ENCODE data around the gene QPCT. TPM values are rescaled to one million over a fixed set of nuclear protein-coding genes. Genes with fewer than 3 reads are reported as not detected.

Gene QPCT
- polyA plus RNA-seq, 1 experiment: 15.9 TPM

GRCh38 chr2:37394796-37395555 lies 50.5 kb downstream of the QPCT start:
- ChIA-PET POLR2A (no interaction called here), CTCF (interaction anchor here (0.8 to 5.3 kb wide), 29 partner anchors 8 to 880 kb away, joined by 3 to 59 read pairs (median 4); no protein-coding TSS in a partner anchor)
- no peak overlapping the region for H3K4me3 ChIP-seq (ENCODE audit: low read depth, low read length)
- no peak for DNase-seq (ENCODE audit: low read depth)
- TF ChIP-seq, protein P1, sequence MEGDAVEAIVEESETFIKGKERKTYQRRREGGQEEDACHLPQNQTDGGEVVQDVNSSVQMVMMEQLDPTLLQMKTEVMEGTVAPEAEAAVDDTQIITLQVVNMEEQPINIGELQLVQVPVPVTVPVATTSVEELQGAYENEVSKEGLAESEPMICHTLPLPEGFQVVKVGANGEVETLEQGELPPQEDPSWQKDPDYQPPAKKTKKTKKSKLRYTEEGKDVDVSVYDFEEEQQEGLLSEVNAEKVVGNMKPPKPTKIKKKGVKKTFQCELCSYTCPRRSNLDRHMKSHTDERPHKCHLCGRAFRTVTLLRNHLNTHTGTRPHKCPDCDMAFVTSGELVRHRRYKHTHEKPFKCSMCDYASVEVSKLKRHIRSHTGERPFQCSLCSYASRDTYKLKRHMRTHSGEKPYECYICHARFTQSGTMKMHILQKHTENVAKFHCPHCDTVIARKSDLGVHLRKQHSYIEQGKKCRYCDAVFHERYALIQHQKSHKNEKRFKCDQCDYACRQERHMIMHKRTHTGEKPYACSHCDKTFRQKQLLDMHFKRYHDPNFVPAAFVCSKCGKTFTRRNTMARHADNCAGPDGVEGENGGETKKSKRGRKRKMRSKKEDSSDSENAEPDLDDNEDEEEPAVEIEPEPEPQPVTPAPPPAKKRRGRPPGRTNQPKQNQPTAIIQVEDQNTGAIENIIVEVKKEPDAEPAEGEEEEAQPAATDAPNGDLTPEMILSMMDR (IDR thresholded peaks at IDR 0.05; ENCODE audit: insufficient read depth, low read depth, low read length): no peak
- no peaks in the 10 kb centered on the region; the same call in 1 of the 2 replicates for H3K27me3 ChIP-seq (ENCODE audit: control insufficient read depth, insufficient read depth, low read length)
- H3K36me3 ChIP-seq (ENCODE audit: control insufficient read depth, insufficient read depth, low read length): no peaks in the 10 kb centered on the region

GRCh38 chr2:37396890-37397565 lies 52.6 kb downstream of the QPCT start:
- POLR2A ChIA-PET: no interaction called here
- TF ChIP-seq, protein P1 (IDR thresholded peaks at IDR 0.05; ENCODE audit: insufficient read depth, low read depth, low read length): no peak
- H3K36me3 ChIP-seq (ENCODE audit: control insufficient read depth, insufficient read depth, low read length): no peaks in the 10 kb centered on the region
- CTCF ChIA-PET: interaction anchor here (0.7 to 5.3 kb wide), 22 partner anchors 10 to 878 kb away, joined by 3 to 59 read pairs (median 4); no protein-coding TSS in a partner anchor
- H3K4me3 ChIP-seq (ENCODE audit: low read depth, low read length): no peak overlapping the region
- no peaks in the 10 kb centered on the region; the same call in 1 of the 2 replicates for H3K27me3 ChIP-seq (ENCODE audit: control insufficient read depth, insufficient read depth, low read length)
- DNase-seq (ENCODE audit: low read depth): no peak

GRCh38 chr2:37398990-37399389 lies 54.6 kb downstream of the QPCT start:
- Histone ChIP-seq H3K4me3 (ENCODE audit: low read depth, low read length) (no peak overlapping the region), H3K36me3 (ENCODE audit: control insufficient read depth, insufficient read depth, low read length) (no peaks in the 10 kb centered on the region), H3K27me3 (ENCODE audit: control insufficient read depth, insufficient read depth, low read length) (no peaks in the 10 kb centered on the region; the same call in 1 of the 2 replicates)
- TF ChIP-seq, protein P1 (IDR thresholded peaks at IDR 0.05; ENCODE audit: insufficient read depth, low read depth, low read length): no peak
- no peak for DNase-seq (ENCODE audit: low read depth)
- ChIA-PET POLR2A (no interaction called here), CTCF (interaction anchor here (1.2 to 5.3 kb wide), 5 partner anchors 17 to 492 kb away, joined by 3 to 25 read pairs (median 6); no protein-coding TSS in a partner anchor)

- Histone ChIP-seq H3K27me3 (ENCODE audit: control insufficient read depth, insufficient read depth, low read length) (no peaks in the 10 kb centered on the region), H3K4me3 (ENCODE audit: low read depth, low read length) (no peak overlapping the region), H3K36me3 (ENCODE audit: control insufficient read depth, insufficient read depth, low read length) (no peaks in the 10 kb centered on the region)
- TF ChIP-seq, protein P1 (IDR thresholded peaks at IDR 0.05; ENCODE audit: insufficient read depth, low read depth, low read length): no peak
- ChIA-PET CTCF (interaction anchor here (0.9 to 3.5 kb wide), 4 partner anchors 21 to 873 kb away, joined by 3 to 19 read pairs (median 8); no protein-coding TSS in a partner anchor), POLR2A (no interaction called here)
- DNase-seq (ENCODE audit: low read depth): no peak
Observed at GRCh38 chr2:37400041-37400440, 55.6 kb downstream of the QPCT start.

DNA sequence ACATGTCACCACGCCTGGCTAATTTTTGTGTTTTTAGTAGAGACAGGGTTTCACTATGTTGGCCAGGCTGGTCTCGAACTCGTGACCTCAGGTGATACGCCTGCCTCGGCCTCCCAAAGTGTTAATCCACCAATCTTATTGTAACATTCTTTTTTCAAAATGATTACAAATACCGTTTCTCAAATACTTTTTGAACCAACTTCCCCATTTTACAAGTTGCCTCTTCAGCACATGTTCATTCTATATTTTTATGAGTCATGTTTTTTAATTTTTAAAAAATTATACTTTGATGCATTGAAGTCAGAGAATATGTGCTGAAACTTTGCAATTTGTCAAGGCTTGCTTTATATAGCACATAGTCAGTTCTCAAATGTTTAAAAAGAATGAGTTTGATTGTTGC lies 58.2 kb downstream of the QPCT start:
- ChIA-PET CTCF (interaction anchor here (2.9 kb wide), 1 partner anchor 475 kb away, joined by 12 read pairs; no protein-coding TSS in a partner anchor), POLR2A (no interaction called here)
- DNase-seq (ENCODE audit: low read depth): no peak
- Histone ChIP-seq H3K27me3 (ENCODE audit: control insufficient read depth, insufficient read depth, low read length) (no peaks in the 10 kb centered on the region), H3K4me3 (ENCODE audit: low read depth, low read length) (no peak overlapping the region), H3K36me3 (ENCODE audit: control insufficient read depth, insufficient read depth, low read length) (no peaks in the 10 kb centered on the region)
- TF ChIP-seq, protein P1 (IDR thresholded peaks at IDR 0.05; ENCODE audit: insufficient read depth, low read depth, low read length): no peak
